ENCODE measurements around the gene CEP68. TPM values are rescaled to one million over a fixed set of nuclear protein-coding genes. Genes with fewer than 3 reads are reported as not detected.

CEP68 gene
- total RNA-seq, 1 donor from 2014 or later = 20.9 TPM

GRCh38 chr2:65057054-65057375 lies 799 bp downstream of the CEP68 start:
- no peak for DNase-seq (ENCODE audit: low spot score)

DNA sequence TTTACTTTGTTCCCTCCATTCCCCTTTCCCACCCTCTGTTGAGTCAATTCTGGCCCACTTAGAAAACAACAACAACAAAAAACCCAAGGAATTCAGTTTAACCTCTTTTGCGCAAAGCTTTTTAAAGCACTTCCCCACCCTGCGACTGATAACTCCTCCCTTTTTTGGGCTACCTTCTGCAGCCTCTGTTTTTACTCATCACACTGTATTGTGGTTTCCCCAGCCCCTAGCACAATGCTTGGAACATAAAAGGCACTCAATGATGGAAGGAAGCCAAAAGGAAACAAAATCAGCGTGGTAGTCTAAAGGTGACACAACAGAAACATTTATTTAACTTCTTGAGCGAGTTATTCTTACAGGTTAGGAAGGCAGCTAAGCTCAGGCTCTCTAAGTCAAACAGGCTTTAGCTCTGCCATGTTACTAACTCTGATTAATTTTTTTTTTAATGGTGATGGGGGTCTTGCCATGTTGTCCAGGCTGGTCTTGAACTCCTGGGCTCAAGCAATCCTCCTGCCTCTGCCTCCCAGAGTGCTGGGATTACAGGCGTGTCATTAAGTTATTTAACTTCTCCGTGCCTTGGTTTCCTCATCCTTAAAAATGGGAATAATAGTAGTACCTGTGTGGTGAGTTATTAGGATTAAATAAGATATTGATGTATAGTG lies 1.3 kb downstream of the CEP68 start:
- no peak for DNase-seq (ENCODE audit: low spot score)

- DNase-seq (ENCODE audit: low spot score) = no peak
These were observed 2.9 kb downstream of the CEP68 start for GRCh38 chr2:65059071-65059470.

DNA sequence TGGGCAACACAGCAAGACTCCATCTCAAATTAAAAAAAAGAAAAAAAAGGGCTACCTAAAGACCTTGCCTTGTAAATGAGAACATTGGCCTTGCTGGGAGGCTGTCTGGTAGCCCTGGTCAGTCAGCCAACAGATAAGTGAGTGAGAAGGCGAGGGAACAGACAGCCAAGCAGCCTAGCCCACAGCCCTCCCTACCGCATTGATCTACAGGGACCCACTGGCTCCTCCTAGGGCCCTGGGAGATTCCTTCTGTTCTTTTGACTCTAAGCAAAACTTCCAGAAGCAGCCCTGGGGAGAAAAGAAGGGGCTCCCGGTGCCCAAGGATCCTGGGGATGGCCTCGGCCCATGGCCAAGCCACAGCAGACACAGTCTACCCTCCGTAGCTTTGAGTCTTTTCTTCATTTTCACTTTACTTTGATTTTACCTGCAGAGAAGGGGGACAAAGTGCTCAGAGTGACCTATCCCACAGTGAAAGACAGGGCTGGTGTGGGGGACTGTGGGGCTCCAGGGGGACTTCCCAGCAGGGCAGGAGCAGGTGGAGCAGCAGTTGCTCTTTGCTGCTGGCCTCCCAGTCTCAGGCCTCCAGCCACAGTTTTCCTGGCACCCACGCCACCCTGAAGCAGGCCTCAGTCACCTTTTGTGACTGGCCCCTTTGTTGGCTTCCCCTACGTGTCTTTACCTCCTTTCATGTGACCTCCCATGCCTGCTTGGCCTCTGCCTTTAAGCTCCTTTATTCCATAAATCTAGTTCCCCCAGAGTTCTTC lies 5.1 kb downstream of the CEP68 start:
- no peak for DNase-seq (ENCODE audit: low spot score)

- no peak for DNase-seq (ENCODE audit: low spot score)
These were observed 5.7 kb downstream of the CEP68 start for GRCh38 chr2:65061910-65062339.

GRCh38 chr2:65062843-65063825 lies 6.9 kb downstream of the CEP68 start:
- peak; percentile 57 for DNase-seq (ENCODE audit: low spot score)

DNA sequence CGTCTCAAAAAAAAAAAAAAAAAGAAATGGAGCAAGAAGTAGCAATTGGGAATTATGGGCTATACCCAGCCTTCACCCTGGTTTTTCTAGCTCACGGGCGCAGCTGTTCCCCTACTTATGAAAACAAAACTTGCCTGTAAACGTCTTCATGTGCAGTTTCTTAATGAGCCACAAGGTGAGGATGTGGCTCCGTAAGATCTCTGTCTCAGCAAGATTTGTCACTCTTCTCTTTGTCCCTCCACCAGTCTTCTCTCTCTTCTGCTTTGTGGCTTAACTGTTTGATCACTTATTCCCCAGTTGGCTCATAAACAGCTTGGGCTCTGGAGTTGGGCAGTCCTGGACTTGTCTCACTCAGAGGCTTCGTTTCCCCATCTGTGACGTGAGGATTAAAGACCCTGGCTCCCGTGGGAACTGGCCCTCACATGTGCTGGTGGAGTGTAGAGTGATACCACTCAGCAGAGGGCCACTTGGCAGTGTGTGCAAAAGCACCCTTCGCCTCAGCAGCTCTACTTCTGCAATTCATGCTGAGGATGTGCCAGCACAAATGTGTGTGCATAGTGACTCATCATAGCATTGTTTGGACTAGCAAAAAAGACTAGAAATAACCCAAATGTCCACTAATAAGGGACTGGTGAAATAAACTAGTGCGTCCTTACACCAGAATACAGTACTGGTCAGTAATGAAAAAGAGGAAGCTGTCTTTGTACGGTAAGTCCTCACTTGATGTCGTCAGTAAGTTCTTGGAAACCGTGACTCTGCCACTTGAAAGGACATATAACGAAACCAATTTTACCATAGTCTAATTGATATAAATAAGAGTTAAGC lies 8.7 kb downstream of the CEP68 start:
- peak; percentile 58 for DNase-seq (ENCODE audit: low spot score)

DNA sequence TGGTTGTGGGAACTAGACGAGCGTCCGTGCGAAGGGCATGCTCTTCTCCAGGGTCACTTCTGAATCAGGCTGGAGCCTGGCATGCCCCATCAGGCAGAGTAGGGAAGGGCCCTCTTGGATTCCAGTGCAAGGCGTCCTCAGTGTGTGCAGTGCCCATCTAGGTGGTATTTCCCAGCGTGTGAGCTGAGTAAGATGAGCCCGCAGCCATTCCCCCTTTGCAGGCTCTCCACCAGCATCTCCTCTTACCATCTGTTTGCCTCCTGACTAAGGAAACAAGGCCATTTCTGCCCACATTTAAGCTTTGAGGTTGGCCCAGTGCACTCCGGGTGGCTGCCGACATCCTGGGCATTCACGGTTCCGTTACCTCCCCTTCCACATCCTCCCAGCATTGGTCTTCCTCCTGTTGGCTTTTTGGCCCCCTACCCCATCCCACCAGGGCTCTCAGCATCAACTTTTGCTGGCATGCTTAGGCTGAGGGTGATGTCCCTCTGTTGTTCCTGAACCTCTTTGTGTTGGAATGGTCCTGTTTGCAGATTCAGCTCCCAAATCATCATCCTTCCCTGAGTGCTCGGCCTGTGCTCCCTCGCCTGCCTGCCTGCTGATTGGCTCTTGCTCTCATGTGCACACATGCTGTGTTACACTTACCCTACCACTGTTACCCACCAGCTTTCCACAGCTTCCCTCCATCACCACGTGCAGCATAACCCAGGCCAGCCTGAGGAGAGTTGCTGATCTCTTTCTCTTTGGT lies 11.8 kb downstream of the CEP68 start:
- DNase-seq (ENCODE audit: low spot score) = no peak

DNA sequence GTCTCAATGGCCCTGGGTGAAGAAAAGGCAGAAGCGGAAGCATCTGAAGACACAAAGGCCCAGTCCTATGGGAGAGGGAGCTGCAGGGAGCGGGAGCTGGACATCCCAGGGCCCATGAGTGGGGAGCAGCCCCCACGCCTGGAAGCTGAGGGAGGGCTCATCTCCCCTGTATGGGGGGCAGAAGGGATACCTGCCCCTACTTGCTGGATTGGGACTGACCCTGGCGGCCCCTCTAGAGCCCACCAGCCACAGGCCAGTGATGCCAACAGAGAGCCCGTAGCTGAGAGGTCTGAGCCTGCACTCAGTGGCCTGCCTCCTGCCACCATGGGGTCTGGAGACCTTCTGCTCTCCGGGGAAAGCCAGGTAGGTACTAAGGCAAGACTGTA lies 13.2 kb downstream of the CEP68 start:
- DNase-seq (ENCODE audit: low spot score) = no peak

- DNase-seq (ENCODE audit: low spot score) = no peak
These were observed 14.1 kb downstream of the CEP68 start for GRCh38 chr2:65070172-65070830.

GRCh38 chr2:65070856-65071255 lies 14.6 kb downstream of the CEP68 start:
- DNase-seq (ENCODE audit: low spot score) = no peak

DNA sequence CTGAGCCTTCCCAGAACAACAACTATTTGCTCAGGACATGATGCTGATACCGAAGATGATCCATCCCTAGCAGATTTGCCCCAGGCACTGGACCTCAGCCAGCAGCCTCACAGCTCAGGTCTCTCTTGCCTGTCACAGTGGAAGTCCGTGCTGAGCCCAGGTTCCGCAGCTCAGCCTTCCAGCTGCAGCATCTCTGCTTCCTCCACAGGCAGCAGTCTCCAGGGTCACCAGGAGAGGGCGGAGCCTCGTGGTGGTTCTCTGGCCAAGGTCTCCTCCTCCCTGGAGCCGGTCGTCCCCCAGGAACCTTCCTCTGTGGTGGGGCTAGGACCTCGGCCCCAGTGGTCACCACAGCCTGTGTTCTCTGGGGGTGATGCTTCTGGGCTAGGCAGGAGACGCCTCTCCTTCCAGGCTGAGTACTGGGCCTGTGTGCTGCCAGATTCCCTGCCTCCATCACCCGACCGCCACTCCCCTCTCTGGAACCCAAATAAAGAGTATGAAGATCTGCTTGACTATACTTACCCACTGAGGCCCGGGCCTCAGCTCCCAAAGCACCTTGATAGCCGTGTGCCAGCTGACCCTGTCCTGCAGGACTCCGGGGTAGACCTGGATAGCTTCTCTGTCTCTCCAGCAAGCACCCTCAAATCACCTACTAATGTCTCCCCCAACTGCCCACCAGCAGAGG lies 15.4 kb downstream of the CEP68 start:
- DNase-seq (ENCODE audit: low spot score) = no peak

DNA sequence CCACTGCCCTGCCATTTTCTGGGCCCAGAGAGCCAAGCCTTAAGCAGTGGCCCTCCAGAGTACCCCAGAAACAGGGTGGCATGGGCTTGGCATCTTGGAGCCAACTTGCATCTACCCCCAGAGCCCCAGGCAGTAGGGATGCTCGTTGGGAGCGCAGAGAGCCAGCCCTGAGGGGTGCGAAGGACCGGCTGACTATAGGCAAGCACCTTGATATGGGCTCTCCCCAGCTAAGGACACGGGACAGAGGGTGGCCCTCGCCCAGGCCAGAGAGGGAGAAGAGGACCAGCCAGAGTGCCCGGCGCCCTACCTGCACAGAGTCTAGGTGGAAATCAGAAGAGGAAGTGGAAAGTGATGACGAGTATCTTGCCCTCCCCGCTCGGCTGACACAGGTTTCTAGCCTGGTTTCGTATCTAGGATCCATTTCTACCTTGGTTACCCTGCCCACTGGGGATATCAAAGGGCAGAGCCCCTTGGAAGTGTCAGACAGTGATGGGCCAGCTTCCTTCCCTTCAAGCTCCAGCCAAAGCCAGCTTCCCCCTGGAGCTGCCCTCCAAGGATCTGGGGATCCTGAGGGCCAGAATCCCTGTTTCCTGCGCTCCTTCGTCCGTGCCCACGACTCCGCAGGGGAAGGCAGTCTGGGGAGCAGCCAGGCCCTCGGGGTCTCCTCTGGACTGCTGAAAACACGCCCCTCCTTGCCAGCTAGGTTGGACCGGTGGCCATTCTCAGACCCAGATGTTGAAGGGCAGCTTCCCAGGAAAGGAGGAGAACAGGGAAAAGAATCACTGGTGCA lies 16.2 kb downstream of the CEP68 start:
- no peak for DNase-seq (ENCODE audit: low spot score)

GRCh38 chr2:65073879-65074565 lies 17.8 kb downstream of the CEP68 start:
- DNase-seq (ENCODE audit: low spot score) = no peak

DNA sequence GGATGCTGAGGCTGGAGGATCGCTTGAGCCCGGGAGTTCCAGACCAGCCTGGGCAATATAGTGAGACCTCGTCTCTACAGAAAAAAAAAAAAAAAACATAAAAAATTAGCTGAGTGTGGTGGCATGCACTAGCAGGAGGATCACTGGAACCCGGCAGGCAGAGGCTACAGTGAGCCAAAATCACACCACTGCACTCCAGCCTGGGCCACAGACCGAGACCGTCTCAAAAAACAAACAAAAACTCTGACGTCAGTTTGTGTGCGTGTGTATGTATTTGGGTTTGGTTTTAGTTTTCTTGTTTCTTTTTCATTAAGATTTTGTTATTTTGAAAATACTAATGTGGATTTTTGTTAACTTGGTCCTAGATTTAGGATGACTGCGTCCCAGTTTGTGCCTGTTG lies 19.0 kb downstream of the CEP68 start:
- DNase-seq (ENCODE audit: low spot score) = no peak

DNA sequence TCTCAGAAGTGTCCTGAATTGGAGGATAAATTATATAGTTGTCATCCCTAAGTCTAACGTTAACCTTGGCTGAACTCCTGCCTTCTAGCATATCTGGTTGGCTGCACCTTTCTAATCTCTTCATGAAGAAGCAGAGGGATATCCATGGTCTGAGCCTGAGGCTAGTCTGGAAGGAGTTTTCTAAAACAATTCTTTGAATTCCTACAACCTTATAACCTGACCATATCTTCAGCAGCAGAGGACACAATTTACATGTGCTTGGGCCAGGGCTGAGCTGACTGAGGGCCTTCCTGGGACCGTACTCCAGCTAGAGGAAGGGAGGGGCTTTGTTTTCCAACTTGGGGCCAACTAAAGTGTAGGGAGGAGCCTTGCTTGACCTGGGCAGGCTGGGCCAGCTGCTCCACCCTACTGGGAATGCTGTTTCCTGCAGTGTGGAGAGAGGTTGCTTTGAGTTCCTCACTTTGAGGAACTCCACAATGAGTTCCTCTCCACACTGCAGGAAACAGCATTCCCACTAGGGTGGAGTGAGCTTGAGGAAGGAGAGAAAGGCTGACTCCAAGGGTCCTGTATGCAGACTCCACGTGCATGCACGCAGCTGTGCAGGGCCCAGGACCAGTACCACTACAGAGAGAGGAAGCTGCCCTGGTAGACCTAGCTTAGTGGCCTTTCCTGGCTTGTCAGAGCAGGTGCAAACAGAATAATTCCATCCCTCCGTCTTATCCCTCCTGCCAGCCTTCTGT lies 19.6 kb downstream of the CEP68 start:
- peak; percentile 31 for DNase-seq (ENCODE audit: low spot score)

DNA sequence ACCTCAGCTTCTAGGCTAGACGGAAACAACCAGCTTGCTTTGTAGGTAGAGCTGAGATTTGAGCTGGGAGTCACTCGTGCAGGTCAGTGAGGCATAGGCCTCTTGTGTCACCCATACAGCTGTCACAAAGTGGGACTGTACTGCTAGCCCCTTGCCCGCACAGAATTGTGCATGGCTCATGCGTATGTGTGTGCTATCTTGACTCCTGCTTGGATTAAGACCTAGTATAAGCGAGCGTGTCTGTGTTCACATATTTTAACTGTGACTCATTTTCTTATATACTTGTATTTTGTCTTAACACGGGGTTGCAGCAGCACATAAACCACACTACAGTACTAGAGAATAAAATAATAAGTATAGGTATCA lies 20.1 kb downstream of the CEP68 start:
- DNase-seq (ENCODE audit: low spot score) = peak; percentile 48

Measured in umbilical cord (tissue), 2 donors.